HG03571 (cell line): ENCODE data around the gene ALOX5AP.

Experiments used
- ATAC-seq: cut with Tn5 transposase; IDR thresholded peaks from one replicate; pipeline ENCODE4 v1.9.1; 2021; ENCODE audit not compliant: unreplicated experiment

ALOX5AP gene

GRCh38 chr13:30759748-30760147 lies 24.4 kb downstream of the ALOX5AP start:
- ATAC-seq = no peak

GRCh38 chr13:30762643-30763042 lies 27.3 kb downstream of the ALOX5AP start:
- no peak for ATAC-seq

GRCh38 chr13:30763786-30764413 lies 28.6 kb downstream of the ALOX5AP start:
- ATAC-seq = no peak

- ATAC-seq = no peak
These were observed 30.9 kb downstream of the ALOX5AP start for GRCh38 chr13:30766231-30766630.

- ATAC-seq = no peak
These were observed 35.6 kb downstream of the ALOX5AP start for GRCh38 chr13:30770929-30771328.

- ATAC-seq = no peak
These were observed 38.2 kb downstream of the ALOX5AP start for GRCh38 chr13:30773561-30773960.

- no peak for ATAC-seq
These were observed 38.9 kb downstream of the ALOX5AP start for GRCh38 chr13:30774214-30774730.

- ATAC-seq = no peak
These were observed 41.3 kb downstream of the ALOX5AP start for GRCh38 chr13:30776661-30777060.

GRCh38 chr13:30779016-30779415 lies 43.7 kb downstream of the ALOX5AP start:
- ATAC-seq = no peak

GRCh38 chr13:30779608-30780007 lies 44.3 kb downstream of the ALOX5AP start:
- ATAC-seq = no peak

- ATAC-seq = no peak
These were observed 45.1 kb downstream of the ALOX5AP start for GRCh38 chr13:30780338-30780981.

- no peak for ATAC-seq
These were observed 50.0 kb downstream of the ALOX5AP start for GRCh38 chr13:30785191-30785850.

GRCh38 chr13:30786648-30787047 lies 51.3 kb downstream of the ALOX5AP start:
- ATAC-seq = no peak

GRCh38 chr13:30787738-30788525 lies 52.6 kb downstream of the ALOX5AP start:
- ATAC-seq = no peak

GRCh38 chr13:30789166-30789862 lies 54.0 kb downstream of the ALOX5AP start:
- no peak for ATAC-seq

GRCh38 chr13:30790592-30790991 lies 55.2 kb downstream of the ALOX5AP start:
- ATAC-seq = no peak

GRCh38 chr13:30791354-30792001 lies 56.1 kb downstream of the ALOX5AP start:
- no peak for ATAC-seq

GRCh38 chr13:30792285-30793000 lies 57.1 kb downstream of the ALOX5AP start:
- ATAC-seq = no peak

GRCh38 chr13:30796132-30796572 lies 60.8 kb downstream of the ALOX5AP start:
- no peak for ATAC-seq
